Sigmoid colon (tissue), 7 donors: ENCODE measurements around the gene BPIFB2. TPM values are rescaled to one million over a fixed set of nuclear protein-coding genes. Genes with fewer than 3 reads are reported as not detected.

ENCODE experiments used
- DNase-seq: peaks from one replicate; pipeline ENCODE4 v3.0.0-alpha.2; 2019
- H3K27ac ChIP-seq, 4 donors: fragments of 200-600 bp; sonication (generic); one replicate each; pipeline ENCODE4 v1.5.1; 2016 to 2019; ENCODE audit warnings: mild to moderate bottlenecking in 1 of 4
- H3K27me3 ChIP-seq, 3 donors: fragments of 200-600 bp; sonication (generic); one replicate each; pipeline ENCODE4 v1.5.1; 2019; ENCODE audit warnings: mild to moderate bottlenecking in 1 of 3
- H3K36me3 ChIP-seq, 4 donors: fragments of 200-600 bp; sonication (generic); one replicate each; pipeline ENCODE4 v1.5.1; 2016 to 2019
- H3K4me1 ChIP-seq, 4 donors: fragments of 200-600 bp; sonication (generic); one replicate each; pipeline ENCODE4 v1.5.1; 2017 to 2019
- H3K4me3 ChIP-seq, 4 donors: fragments of 200-600 bp; sonication (generic); one replicate each; pipeline ENCODE4 v1.5.1; 2017 to 2019; ENCODE audit warnings: mild to moderate bottlenecking in 2 of 4, moderate library complexity in 1 of 4
- H3K9me3 ChIP-seq, 4 donors: fragments of 200-600 bp in 3 of 4; sonication (generic) in 3 of 4; one replicate each; pipeline versions ENCODE4 v1.5.1 to v1.6.1; 2013 to 2019
- CTCF ChIP-seq, 4 experiments: fragments of 450-650 bp in 3 of 4; fragments of 200-600 bp in 1 of 4; IDR thresholded peaks; one replicate each; pipeline ENCODE4 v1.5.1; 2016 to 2019; ENCODE audit warnings: antibody characterized with exemption in 4 of 4, mild to moderate bottlenecking in 3 of 4, moderate library complexity in 2 of 4
- EP300 ChIP-seq, 4 donors: sonication (generic); formaldehyde crosslinking; IDR thresholded peaks; one replicate each; pipeline ENCODE4 v1.6.1; 2017; ENCODE audit warnings: antibody characterized with exemption in 4 of 4
- POLR2A ChIP-seq, 2 donors: fragments of 450-650 bp; IDR thresholded peaks; one replicate each; pipeline ENCODE4 v1.6.1; 2016; ENCODE audit warnings: antibody characterized with exemption in 2 of 2, mild to moderate bottlenecking in 2 of 2, moderate library complexity in 2 of 2
- POLR2AphosphoS5 ChIP-seq, 4 donors: sonication (generic); formaldehyde crosslinking; IDR thresholded peaks; one replicate each; pipeline ENCODE4 v1.6.1; 2017; ENCODE audit warnings: antibody characterized with exemption in 4 of 4
- WGBS, 2 donors: extraction: QIAGEN DNeasy Blood & Tissue Kit; methylation state at CpG; one replicate each; pipeline ENCODE4 v1.1.7; 2013; 5-methylcytosine and 5-hydroxymethylcytosine counted together
- intact Hi-C: fragments of 100-400 bp; cut with DNase I; formaldehyde crosslinking; loops from one replicate; pipeline ENCODE4 v1.15.1; 2023
- polyA plus RNA-seq, 3 donors: library from polyadenylated mRNA; stranded (reverse); fragments of 200-250 nt; gene quantifications; one replicate each; pipeline ENCODE4 v1.2.3, GENCODE V29; 2013
- total RNA-seq, 4 donors: library from RNA; depleted of rRNA; stranded (reverse); fragments of >200 nt; gene quantifications; one replicate each; pipeline ENCODE4 v1.1.0, GENCODE V29; 2016
- donor health status: healthy with polysubstance abuse.
- donor health status: Bipolar disorder and iron deficiency.
- donor health status: healthy.

BPIFB2 gene
- total and polyA plus RNA-seq, 7 donors, result not detected

- no peaks in the 10 kb centered on the region for H3K4me1 ChIP-seq
- no peak overlapping the region for H3K27ac ChIP-seq
- TF ChIP-seq POLR2A (IDR thresholded peaks at IDR 0.05), result no peak
- TF ChIP-seq CTCF (IDR thresholded peaks at IDR 0.05), result no peak
- TF ChIP-seq POLR2AphosphoS5 (IDR thresholded peaks at IDR 0.05), result no peak
- TF ChIP-seq EP300 (IDR thresholded peaks at IDR 0.05), result no peak
- no peak overlapping the region for H3K4me3 ChIP-seq
- WGBS, 2 donors, result 83 to 89% methylated on average over 9 of the region's 9 CpGs
- no peaks in the 10 kb centered on the region for H3K9me3 ChIP-seq
- no peaks in the 10 kb centered on the region for H3K36me3 ChIP-seq
- intact Hi-C loops, result no loop called here
- H3K27me3 ChIP-seq, result no peaks in the 10 kb centered on the region
- no peak for DNase-seq
These were observed 62.2 kb downstream of the BPIFB2 start for GRCh38 chr20:33069673-33070072.

- intact Hi-C loops, result no loop called here
- no peaks in the 10 kb centered on the region for H3K9me3 ChIP-seq
- no peaks in the 10 kb centered on the region for H3K4me1 ChIP-seq
- H3K27ac ChIP-seq, result no peak overlapping the region
- DNase-seq, result no peak
- H3K4me3 ChIP-seq, result no peak overlapping the region
- H3K27me3 ChIP-seq, result no peaks in the 10 kb centered on the region
- no peak for TF ChIP-seq CTCF (IDR thresholded peaks at IDR 0.05)
- TF ChIP-seq POLR2AphosphoS5 (IDR thresholded peaks at IDR 0.05), result no peak
- no peak for TF ChIP-seq EP300 (IDR thresholded peaks at IDR 0.05)
- TF ChIP-seq POLR2A (IDR thresholded peaks at IDR 0.05), result no peak
- H3K36me3 ChIP-seq, result no peaks in the 10 kb centered on the region
- WGBS, 2 donors, result 73 to 80% methylated on average over 19 of the region's 19 CpGs
These were observed 62.9 kb downstream of the BPIFB2 start for GRCh38 chr20:33070111-33071053.

GRCh38 chr20:33071198-33071597 lies 63.7 kb downstream of the BPIFB2 start:
- Histone ChIP-seq H3K27me3 (peaks cover 0 to 4% (median 0%) of the 10 kb centered on the region in 3 donors), H3K27ac (no peak overlapping the region), H3K4me1 (no peaks in the 10 kb centered on the region), H3K36me3 (no peaks in the 10 kb centered on the region), H3K4me3 (no peak overlapping the region), H3K9me3 (no peaks in the 10 kb centered on the region)
- intact Hi-C loops, result no loop called here
- WGBS, 2 donors, result 79 to 87% methylated on average over 5 of the region's 5 CpGs
- no peak for TF ChIP-seq EP300 (IDR thresholded peaks at IDR 0.05)
- no peak for TF ChIP-seq POLR2AphosphoS5 (IDR thresholded peaks at IDR 0.05)
- TF ChIP-seq POLR2A (IDR thresholded peaks at IDR 0.05), result no peak
- no peak for TF ChIP-seq CTCF (IDR thresholded peaks at IDR 0.05)
- no peak for DNase-seq

- Histone ChIP-seq H3K27ac (no peak overlapping the region), H3K4me1 (no peaks in the 10 kb centered on the region), H3K4me3 (no peak overlapping the region), H3K27me3 (peaks cover 0 to 12% (median 0%) of the 10 kb centered on the region in 3 donors), H3K36me3 (no peaks in the 10 kb centered on the region), H3K9me3 (no peaks in the 10 kb centered on the region)
- no peak for DNase-seq
- 81 to 90% methylated on average over 4 of the region's 4 CpGs for WGBS, 2 donors
- intact Hi-C loops, result no loop called here
- TF ChIP-seq EP300 (IDR thresholded peaks at IDR 0.05), result no peak
- no peak for TF ChIP-seq CTCF (IDR thresholded peaks at IDR 0.05)
These were observed 64.9 kb downstream of the BPIFB2 start for GRCh38 chr20:33072362-33072761.
